Measurements from ENCODE around the gene VCL.

DNA sequence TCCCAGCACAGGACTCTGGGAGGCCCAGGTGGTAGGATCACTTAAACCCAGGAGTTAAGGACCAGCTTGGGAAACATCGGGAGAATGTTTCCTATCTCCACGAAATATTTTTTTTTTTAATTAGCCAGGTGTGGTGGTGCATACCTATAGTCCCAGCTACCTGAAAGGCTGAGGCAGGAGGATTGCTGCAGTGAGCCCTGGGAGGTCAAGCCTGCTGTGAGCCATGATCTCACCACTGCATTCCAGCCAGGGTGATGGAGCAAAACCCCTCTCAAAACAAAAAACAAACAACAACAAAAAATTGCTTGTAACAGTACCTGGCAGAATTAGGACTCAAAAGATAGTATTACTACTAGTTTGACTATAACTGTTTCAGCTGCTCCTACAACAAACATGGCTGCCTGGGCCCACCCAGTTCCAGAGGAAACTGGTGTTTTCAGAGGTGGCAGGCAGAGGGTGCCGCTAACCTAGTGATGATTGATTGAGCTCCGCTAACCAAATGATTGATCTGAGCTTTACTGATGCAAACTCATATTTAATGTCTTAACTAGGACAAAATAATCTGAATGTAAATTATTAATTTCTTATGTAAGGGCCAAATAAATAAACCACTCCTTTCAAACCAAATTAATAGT lies 95.7 kb downstream of the VCL start:
- TF ChIP-seq, protein P1, sequence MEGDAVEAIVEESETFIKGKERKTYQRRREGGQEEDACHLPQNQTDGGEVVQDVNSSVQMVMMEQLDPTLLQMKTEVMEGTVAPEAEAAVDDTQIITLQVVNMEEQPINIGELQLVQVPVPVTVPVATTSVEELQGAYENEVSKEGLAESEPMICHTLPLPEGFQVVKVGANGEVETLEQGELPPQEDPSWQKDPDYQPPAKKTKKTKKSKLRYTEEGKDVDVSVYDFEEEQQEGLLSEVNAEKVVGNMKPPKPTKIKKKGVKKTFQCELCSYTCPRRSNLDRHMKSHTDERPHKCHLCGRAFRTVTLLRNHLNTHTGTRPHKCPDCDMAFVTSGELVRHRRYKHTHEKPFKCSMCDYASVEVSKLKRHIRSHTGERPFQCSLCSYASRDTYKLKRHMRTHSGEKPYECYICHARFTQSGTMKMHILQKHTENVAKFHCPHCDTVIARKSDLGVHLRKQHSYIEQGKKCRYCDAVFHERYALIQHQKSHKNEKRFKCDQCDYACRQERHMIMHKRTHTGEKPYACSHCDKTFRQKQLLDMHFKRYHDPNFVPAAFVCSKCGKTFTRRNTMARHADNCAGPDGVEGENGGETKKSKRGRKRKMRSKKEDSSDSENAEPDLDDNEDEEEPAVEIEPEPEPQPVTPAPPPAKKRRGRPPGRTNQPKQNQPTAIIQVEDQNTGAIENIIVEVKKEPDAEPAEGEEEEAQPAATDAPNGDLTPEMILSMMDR (IDR thresholded peaks at IDR 0.05): no peak
- no peak for TF ChIP-seq EP300 (IDR thresholded peaks at IDR 0.05)
